ENCODE results near the gene DCANP1.

DCANP1 gene

GRCh38 chr5:135441350-135441831, 5.8 kb downstream of the DCANP1 start:
- no peak for DNase-seq

- DNase-seq = no peak
Observed at GRCh38 chr5:135440916-135441315, 6.2 kb downstream of the DCANP1 start.

DNA sequence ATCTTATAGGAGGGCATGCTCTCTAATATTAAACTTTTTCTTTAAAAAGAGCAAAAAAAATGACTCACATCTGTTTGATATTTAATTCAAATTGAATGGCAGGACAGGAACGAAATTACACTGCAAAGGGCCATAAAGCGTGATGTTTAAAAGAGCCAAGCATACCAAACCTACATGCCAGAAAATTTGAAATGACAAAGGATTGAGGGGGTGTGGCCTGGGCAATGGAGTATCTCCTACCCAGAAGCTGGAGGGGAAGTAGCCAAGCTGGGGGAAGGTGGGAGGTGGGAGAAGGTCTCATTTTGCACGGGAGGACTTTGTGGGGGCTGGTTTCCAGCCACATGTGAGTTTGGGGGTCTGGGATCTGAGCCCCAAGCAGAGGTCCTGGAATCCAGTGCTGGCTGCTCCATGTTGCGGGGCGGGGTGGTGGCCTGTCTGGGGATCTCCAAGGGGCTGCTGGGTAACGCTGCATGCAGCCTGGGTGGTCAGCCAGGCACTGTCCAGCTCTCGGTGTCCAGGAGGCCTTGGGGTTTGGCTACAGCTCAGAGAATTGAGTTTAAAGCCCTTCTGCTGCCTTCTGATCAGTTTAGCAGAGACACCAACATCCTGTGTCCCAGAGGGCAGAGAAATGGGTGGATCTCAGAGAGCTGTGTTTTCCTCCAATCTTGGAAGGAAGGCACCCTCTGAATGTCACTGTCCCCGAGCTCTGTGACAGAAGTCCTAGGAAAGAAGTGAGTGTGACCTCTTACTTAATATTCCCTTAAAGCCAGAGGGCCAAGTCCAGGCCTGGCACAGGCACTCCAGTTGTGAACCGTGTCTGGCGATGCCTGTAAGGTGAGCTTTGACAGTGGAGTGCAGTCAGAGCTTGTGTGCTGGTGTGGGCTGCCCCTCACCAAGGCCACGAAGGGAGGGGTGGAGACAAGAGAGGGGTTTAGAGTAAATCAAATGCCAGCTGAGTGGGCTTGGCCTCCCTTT, 7.6 kb downstream of the DCANP1 start:
- DNase-seq = no peak

DNA sequence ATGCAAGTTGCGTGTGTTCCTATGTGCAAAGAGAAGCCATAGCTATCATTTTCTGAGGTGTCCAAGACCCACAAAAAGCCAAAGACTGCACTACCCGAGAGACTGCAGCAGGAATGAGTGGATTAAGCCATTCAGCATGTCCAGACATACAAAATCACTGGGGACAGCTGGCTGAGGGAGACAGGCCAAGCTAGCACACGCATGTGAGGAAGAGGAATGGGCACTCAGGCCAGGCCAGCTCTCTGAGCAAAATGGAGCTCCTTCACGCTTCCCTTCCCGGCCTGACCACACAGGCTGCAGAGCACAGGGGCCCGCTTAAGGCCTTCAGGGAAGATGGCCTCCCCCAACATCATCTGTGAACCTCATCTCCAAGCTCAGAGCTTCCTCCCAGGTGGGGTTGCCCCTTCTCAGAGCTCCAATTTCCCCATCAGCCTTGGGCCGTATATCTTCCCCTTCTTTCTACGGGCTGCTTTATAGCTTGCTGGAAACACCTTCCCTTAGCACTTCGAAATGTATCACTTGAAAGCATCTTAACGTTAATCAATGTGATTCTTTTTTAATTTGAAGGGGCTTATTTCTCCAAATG, 8.4 kb downstream of the DCANP1 start:
- no peak for DNase-seq

GRCh38 chr5:135437796-135438560, 9.2 kb downstream of the DCANP1 start:
- peak in 5 of 14 donors; percentile 40 to 94 (median 49) for DNase-seq

DNA sequence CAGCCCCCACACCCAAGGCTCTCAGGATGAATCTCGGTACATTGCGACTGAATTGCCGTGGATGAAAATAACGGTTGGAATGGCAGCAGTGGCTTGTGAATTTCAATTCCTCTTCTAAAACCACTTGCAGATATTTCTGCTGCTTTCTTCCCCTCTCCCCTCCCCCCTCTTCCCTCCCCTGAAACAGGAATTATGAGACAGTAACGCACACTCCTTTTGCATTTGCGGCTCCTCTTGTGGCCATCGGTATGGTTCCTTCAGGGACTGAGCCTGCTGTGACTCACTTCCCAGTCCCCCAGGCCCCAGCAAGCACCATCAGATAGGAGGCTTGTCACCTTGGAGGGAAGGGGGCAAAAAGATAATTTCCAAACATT, 9.7 kb downstream of the DCANP1 start:
- DNase-seq = peak in 3 of 14 donors; percentile 31 to 45 (median 41)

- no peak for DNase-seq
Observed at GRCh38 chr5:135436951-135437418, 10.2 kb downstream of the DCANP1 start.

- no peak for DNase-seq
Observed at GRCh38 chr5:135435467-135436330, 11.4 kb downstream of the DCANP1 start.

GRCh38 chr5:135434591-135435466, 12.3 kb downstream of the DCANP1 start:
- DNase-seq = no peak

DNA sequence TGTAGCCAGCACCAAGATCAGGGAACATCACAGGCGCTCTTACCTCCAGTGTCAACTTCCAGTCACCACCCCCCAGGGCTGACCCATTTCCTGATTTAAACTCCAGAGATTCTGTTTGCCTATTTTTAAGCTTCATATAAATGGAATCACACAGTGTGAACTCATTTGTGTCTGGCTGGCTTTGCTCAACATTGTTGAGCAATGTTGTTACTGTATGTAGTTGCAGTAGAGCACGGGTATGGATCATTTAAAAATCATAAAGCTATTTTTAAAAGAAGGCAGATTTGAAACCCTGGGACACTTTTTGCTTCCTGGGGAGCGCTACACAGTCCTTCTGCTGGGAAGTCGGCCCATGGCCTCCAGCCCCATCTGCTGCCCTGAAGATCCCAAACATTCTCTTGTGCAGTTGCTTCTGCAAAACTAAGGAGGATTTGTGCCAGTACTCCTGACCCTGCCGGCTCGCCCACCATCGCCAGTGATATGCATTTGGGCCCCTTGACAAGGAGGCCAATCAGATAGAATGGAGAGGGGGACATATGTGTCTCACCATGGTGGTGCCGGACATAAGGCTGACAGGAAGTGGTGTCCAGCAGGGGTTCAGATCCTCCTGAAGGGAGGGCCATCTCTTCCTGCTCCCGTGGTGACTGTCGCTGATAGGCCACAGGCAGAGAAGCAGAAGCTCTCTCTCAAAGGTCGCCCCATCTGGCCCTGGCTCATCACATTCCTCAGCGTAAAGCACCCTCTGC, 13.3 kb downstream of the DCANP1 start:
- peak in 1 of 14 donors; percentile 94 for DNase-seq

DNA sequence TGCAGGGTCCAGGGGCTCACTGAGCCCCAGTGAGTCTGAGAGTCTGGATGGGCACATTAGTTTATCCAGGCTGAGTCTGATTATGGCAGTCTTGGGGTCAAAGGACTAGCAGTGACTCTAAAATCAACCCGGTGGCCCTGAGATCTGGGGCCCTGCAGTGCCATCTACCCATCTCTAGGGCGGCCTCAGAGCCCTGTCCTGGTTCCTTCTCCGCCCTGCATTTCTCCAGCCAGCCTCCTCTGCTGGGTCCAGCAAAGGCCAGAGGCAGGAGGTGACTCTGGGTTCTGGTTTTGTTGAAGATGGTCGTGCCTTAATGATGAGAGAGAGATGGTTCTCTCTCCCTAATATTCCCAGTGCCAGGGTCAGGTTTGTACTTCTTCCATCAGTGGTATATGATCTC, 15.0 kb downstream of the DCANP1 start:
- no peak for DNase-seq

- DNase-seq = no peak
Observed at GRCh38 chr5:135430135-135430437, 17.1 kb downstream of the DCANP1 start.

GRCh38 chr5:135429301-135430134, 17.6 kb downstream of the DCANP1 start:
- no peak for DNase-seq

DNA sequence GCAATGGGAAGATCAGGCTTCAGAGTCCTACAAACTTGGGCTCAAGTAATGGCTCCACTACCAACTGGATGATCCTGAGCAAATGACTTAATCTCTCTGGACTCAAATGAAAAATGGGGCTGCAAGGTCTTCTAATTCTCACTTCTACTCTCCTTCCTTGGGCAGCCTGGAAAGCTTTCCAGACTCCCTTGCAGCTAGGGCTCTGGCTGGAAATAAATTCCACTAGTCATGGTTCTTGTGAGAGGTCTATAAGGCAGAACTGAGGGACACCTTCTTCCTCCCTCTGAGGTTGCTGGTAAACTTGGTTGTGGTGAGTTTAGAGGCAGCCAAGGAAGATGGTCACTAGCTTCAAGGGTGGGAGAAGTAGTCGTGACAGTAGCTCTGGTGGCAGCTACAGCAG, 18.6 kb downstream of the DCANP1 start:
- no peak for DNase-seq

GRCh38 chr5:135426102-135427082, 20.8 kb downstream of the DCANP1 start:
- DNase-seq = no peak

GRCh38 chr5:135425641-135426040, 21.5 kb downstream of the DCANP1 start:
- DNase-seq = no peak

GRCh38 chr5:135423846-135424168, 23.3 kb downstream of the DCANP1 start:
- no peak for DNase-seq
